Endodermal cell (in vitro differentiated cells): ENCODE results near the gene WAPL. TPM values are rescaled to one million over a fixed set of nuclear protein-coding genes. Genes with fewer than 3 reads are reported as not detected.
"Not testable (repeated sequence)": the region's sequence is repeated elsewhere in the genome, so short reads cannot be mapped to it uniquely, and the experiment has no call there.

Experiments used
- DNase-seq: peaks from one replicate; pipeline ENCODE4 v3.0.0-alpha.2; 2017
- H3K27ac ChIP-seq: 2 replicates; pipeline ENCODE4 v1.5.1; 2013; ENCODE audit warnings: mild to moderate bottlenecking, low read depth, low read length, moderate library complexity
- H3K27me3 ChIP-seq: 2 replicates; pipeline ENCODE4 v1.6.1; 2013; ENCODE audit warnings: mild to moderate bottlenecking, low read length, moderate library complexity; ENCODE audit not compliant: insufficient read depth, control insufficient read depth, poor library complexity, severe bottlenecking
- H3K36me3 ChIP-seq: 2 replicates; pipeline ENCODE4 v1.7.0; 2013; ENCODE audit warnings: mild to moderate bottlenecking, low read length, moderate library complexity; ENCODE audit not compliant: control insufficient read depth, insufficient read depth
- H3K4me1 ChIP-seq: one replicate; pipeline ENCODE4 v1.7.0; 2013; ENCODE audit warnings: low read length; ENCODE audit not compliant: control insufficient read depth, insufficient read depth
- H3K4me3 ChIP-seq: 2 replicates; pipeline ENCODE4 v1.5.1; 2013; ENCODE audit warnings: mild to moderate bottlenecking, low read length, moderate library complexity
- H3K9ac ChIP-seq: 2 replicates; pipeline ENCODE4 v1.6.1; 2013; ENCODE audit warnings: mild to moderate bottlenecking, low read length, moderate library complexity; ENCODE audit not compliant: poor library complexity, severe bottlenecking; ENCODE audit errors: extremely low read depth
- H3K9me3 ChIP-seq: 2 replicates; pipeline ENCODE4 v1.6.1; 2013; ENCODE audit warnings: mild to moderate bottlenecking, low read length, moderate library complexity; ENCODE audit not compliant: control insufficient read depth
- H3K27ac Mint-ChIP-seq: 2 replicates; pipeline ENCODE4 v1.8.0; 2020; ENCODE audit warnings: mixed read lengths
- H3K27me3 Mint-ChIP-seq: 2 replicates; pipeline ENCODE4 v1.8.0; 2021; ENCODE audit warnings: mild to moderate bottlenecking, mixed read lengths; ENCODE audit not compliant: insufficient read depth
- H3K36me3 Mint-ChIP-seq: 2 replicates; pipeline ENCODE4 v1.8.0; 2020; ENCODE audit warnings: low read depth, mixed read lengths
- H3K4me1 Mint-ChIP-seq: 2 replicates; pipeline ENCODE4 v1.8.0; 2020; ENCODE audit warnings: mixed read lengths
- H3K4me3 Mint-ChIP-seq: 2 replicates; pipeline ENCODE4 v1.8.0; 2020; ENCODE audit warnings: mild to moderate bottlenecking, moderate library complexity, mixed read lengths
- H3K9me3 Mint-ChIP-seq: 2 replicates; pipeline ENCODE4 v1.8.0; 2020; ENCODE audit warnings: mild to moderate bottlenecking, mixed read lengths
- WGBS, 2 experiments: methylation state at CpG; one replicate each; pipeline versions ENCODE4 v1.1.5 to v1.1.7; 2013; ENCODE audit warnings: missing lambda C conversion rate in 2 of 2, mixed read lengths in 1 of 2; ENCODE audit not compliant: insufficient coverage in 1 of 2, insufficient read length in 1 of 2; 5-methylcytosine and 5-hydroxymethylcytosine counted together
- total RNA-seq, 2 donors: library from RNA; stranded (reverse); fragmentation: NEBNext Ultra II Directional in 1 of 2; extraction: Animal tissue kit (Norgen Biotek cat#: 25700) in 1 of 2; gene quantifications; 2 replicates in 1 of 2; 3 replicates in 1 of 2; pipeline ENCODE4 v1.2.1, GENCODE V29; 2021
- TF ChIP-seq, protein P1 (sequence below): fragments of 200-600 bp; sonication (generic); conservative IDR thresholded peaks from 2 replicates; pipeline ENCODE4 v1.5.0; 2021; ENCODE audit warnings: antibody characterized with exemption, mild to moderate bottlenecking

WAPL gene
- total RNA-seq, 2 donors from 2014 or later: 48.0 to 54.1 TPM

DNA sequence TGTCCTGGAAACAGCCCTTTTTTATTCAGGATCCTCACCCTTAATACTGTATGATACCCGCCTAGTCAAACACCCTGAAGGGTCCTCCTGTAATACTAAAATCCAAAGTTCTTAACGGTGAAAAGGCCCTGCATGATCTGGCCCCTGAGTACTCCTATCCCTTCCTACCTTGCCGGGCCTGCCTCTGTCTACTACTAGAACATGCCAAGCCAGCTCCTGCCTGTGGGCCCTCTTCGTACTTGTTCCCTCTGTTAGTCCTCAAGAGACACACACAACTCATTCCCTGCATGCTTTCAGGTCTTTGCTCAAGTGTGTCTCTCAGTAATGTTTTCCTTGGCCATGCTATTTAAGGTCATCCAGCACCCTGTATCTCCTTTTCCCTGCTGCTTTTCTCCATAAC, 5.0 kb upstream of the WAPL start:
- H3K4me3 Mint-ChIP-seq: no peak overlapping the region
- H3K27ac Mint-ChIP-seq: peak overlapping the region; percentile 65
- H3K4me1 Mint-ChIP-seq: peaks cover 14% of the 10 kb centered on the region
- no peak for DNase-seq
- no peaks in the 10 kb centered on the region for H3K27me3 ChIP-seq
- no peaks in the 10 kb centered on the region for H3K36me3 ChIP-seq
- H3K9me3 Mint-ChIP-seq: no peaks in the 10 kb centered on the region
- no peak overlapping the region for H3K27ac ChIP-seq
- H3K36me3 Mint-ChIP-seq: no peaks in the 10 kb centered on the region
- H3K9ac ChIP-seq: no peak overlapping the region
- WGBS, 2 experiments: 88 to 91% methylated on average over 2 to 4 of the region's 4 CpGs
- TF ChIP-seq, protein P1, sequence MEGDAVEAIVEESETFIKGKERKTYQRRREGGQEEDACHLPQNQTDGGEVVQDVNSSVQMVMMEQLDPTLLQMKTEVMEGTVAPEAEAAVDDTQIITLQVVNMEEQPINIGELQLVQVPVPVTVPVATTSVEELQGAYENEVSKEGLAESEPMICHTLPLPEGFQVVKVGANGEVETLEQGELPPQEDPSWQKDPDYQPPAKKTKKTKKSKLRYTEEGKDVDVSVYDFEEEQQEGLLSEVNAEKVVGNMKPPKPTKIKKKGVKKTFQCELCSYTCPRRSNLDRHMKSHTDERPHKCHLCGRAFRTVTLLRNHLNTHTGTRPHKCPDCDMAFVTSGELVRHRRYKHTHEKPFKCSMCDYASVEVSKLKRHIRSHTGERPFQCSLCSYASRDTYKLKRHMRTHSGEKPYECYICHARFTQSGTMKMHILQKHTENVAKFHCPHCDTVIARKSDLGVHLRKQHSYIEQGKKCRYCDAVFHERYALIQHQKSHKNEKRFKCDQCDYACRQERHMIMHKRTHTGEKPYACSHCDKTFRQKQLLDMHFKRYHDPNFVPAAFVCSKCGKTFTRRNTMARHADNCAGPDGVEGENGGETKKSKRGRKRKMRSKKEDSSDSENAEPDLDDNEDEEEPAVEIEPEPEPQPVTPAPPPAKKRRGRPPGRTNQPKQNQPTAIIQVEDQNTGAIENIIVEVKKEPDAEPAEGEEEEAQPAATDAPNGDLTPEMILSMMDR: no peak
- no peaks in the 10 kb centered on the region for H3K4me1 ChIP-seq
- H3K4me3 ChIP-seq: no peak overlapping the region
- no peaks in the 10 kb centered on the region for H3K9me3 ChIP-seq
- peaks cover 1% of the 10 kb centered on the region for H3K27me3 Mint-ChIP-seq

DNA sequence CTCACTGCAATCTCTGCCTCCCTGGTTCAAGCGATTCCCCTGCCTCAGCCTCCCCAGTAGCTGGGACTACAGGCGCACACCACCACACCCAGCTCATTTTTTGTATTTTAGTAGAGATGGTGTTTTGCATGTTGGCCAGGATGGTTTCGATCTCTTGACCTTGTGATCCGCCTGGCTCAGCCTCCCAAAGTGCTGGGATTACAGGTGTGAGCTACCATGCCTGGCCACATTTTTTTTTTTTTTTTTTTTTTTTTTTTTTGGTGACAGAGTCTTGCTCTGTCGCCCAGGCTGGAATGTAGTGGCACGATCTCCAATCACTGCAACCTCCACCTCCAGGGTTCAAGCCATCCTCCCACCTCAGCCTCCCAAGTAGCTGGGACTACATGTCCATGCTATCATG, 4.1 kb upstream of the WAPL start:
- DNase-seq, H3K27me3 ChIP-seq, H3K4me3 Mint-ChIP-seq, H3K27me3 Mint-ChIP-seq, H3K27ac Mint-ChIP-seq, H3K4me3 ChIP-seq, H3K36me3 Mint-ChIP-seq, H3K27ac ChIP-seq, H3K9me3 Mint-ChIP-seq, H3K36me3 ChIP-seq, H3K9me3 ChIP-seq, H3K9ac ChIP-seq, H3K4me1 ChIP-seq: not testable (repeated sequence)
- H3K4me1 Mint-ChIP-seq: peaks cover 15% of the 10 kb centered on the region
- WGBS, 2 experiments: 95 to 100% methylated on average over 1 to 4 of the region's 6 CpGs

DNA sequence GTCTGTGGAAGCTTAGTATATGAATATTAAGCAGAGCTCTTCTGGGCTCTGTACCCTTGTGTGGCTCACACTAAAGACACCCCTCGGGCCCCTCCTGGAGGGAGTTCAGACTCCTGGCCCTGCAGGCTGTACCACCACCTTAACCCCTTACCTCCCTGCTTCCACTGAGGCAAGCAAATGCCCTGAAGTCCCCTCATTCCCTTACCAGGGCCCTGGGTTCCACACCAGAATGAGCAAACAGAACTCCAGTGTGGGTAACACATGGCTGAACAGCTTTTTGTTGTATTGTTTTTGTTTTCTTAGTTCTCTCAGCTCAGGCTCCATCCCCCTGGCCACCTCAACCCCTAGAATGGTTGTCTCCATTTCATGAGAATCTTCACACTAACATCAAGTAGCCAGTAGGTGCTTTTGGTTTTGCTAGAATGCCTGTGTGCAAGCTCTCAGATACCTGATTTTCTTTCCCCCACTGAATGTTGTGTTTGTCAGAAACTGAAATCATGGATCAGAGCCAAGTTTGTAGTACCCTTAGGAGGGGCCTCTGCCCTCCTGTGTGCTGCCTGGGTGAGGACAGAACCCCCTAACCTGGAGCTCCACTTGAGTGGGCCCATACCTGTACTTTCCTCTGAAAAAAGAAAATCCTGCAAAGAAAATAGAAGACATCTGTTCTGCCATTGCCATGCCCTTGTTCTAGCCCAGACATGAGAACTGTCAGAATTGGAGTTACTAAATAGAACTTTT, 2.8 kb upstream of the WAPL start:
- Histone ChIP-seq H3K4me3 (no peak overlapping the region), H3K27ac (no peak overlapping the region), H3K36me3 (no peaks in the 10 kb centered on the region), H3K4me1 (no peaks in the 10 kb centered on the region), H3K27me3 (no peaks in the 10 kb centered on the region), H3K9ac (no peak overlapping the region), H3K9me3 (no peaks in the 10 kb centered on the region)
- no peaks in the 10 kb centered on the region for H3K27me3 Mint-ChIP-seq
- H3K9me3 Mint-ChIP-seq: no peaks in the 10 kb centered on the region
- peaks cover 2% of the 10 kb centered on the region for H3K36me3 Mint-ChIP-seq
- WGBS, 2 experiments: 38 to 73% methylated on average over 1 of the region's 1 CpG
- no peak for DNase-seq
- H3K4me3 Mint-ChIP-seq: no peak overlapping the region
- H3K4me1 Mint-ChIP-seq: peaks cover 21% of the 10 kb centered on the region
- no peak overlapping the region for H3K27ac Mint-ChIP-seq
- TF ChIP-seq, protein P1: no peak
